ENCODE measurements around the gene TEX30. TPM values are rescaled to one million over a fixed set of nuclear protein-coding genes. Genes with fewer than 3 reads are reported as not detected.

TEX30 gene
- total RNA-seq, 2 experiments from 2014 or later, result 21.5 to 25.8 TPM

Other genes starting within 250 kb of the TEX30 start
- gene TPP2, start 176.8 kb downstream of the TEX30 start, total RNA-seq, result 10 to 100 TPM; 75.2 to 77.0 TPM
- gene METTL21C, start 78.7 kb downstream of the TEX30 start, total RNA-seq, result not detected
- gene POGLUT2, start 25.2 kb upstream of the TEX30 start, total RNA-seq, result 1 to 10 TPM; 3.3 to 3.7 TPM
- gene BIVM, start 25.3 kb upstream of the TEX30 start, total RNA-seq, result 10 to 100 TPM in 1 of 2 experiments, 1 to 10 TPM in 1; 9.7 to 11.6 TPM
- gene ERCC5, start 72.2 kb upstream of the TEX30 start, total RNA-seq, result 10 to 100 TPM; 74.8 to 79.1 TPM

Measured in activated CD4-positive, alpha-beta T cell treated with anti-CD3 and anti-CD28 coated beads for 36 hours (primary cell).